MM.1S (cell line): ENCODE results near the gene USP6NL.

Source experiments
- DNase-seq: peaks from one replicate; pipeline ENCODE4 v3.0.0-alpha.2; 2015
- H2AFZ ChIP-seq: fragments of 300-600 bp; sonication (generic); 2 replicates; pipeline ENCODE4 v1.6.0; 2016; ENCODE audit warnings: antibody characterized with exemption, low read length
- H3F3A ChIP-seq: fragments of 300-600 bp; sonication (generic); 2 replicates; pipeline ENCODE4 v1.6.1; 2016; ENCODE audit warnings: mild to moderate bottlenecking, antibody characterized with exemption, low read length, moderate library complexity, mixed read lengths; ENCODE audit not compliant: insufficient read depth
- H3K27ac ChIP-seq: fragments of 300-600 bp; sonication (generic); 2 replicates; pipeline ENCODE4 v1.5.1; 2016; ENCODE audit warnings: mild to moderate bottlenecking, low read length
- H3K27me3 ChIP-seq: fragments of 300-600 bp; sonication (generic); replicated peaks from 2 replicates; pipeline ENCODE4 v1.6.0; 2016; ENCODE audit warnings: low read length; ENCODE audit not compliant: insufficient read depth
- H3K36me3 ChIP-seq: fragments of 300-600 bp; sonication (generic); replicated peaks from 2 replicates; pipeline ENCODE4 v1.6.1; 2016; ENCODE audit warnings: mild to moderate bottlenecking, low read length, mixed read lengths; ENCODE audit not compliant: insufficient read depth
- H3K4me1 ChIP-seq: fragments of 300-600 bp; sonication (generic); 2 replicates; pipeline ENCODE4 v1.6.1; 2016; ENCODE audit warnings: low read length, mixed read lengths
- H3K4me2 ChIP-seq: fragments of 300-600 bp; sonication (generic); 2 replicates; pipeline ENCODE4 v1.6.0; 2016; ENCODE audit warnings: low read depth, low read length
- H3K4me3 ChIP-seq: fragments of 300-600 bp; sonication (generic); 2 replicates; pipeline ENCODE4 v1.5.1; 2016; ENCODE audit warnings: low read length, mixed read lengths
- H3K79me2 ChIP-seq: fragments of 300-600 bp; sonication (generic); 2 replicates; pipeline ENCODE4 v1.6.1; 2016; ENCODE audit warnings: mixed run types, low read length, mixed read lengths
- H3K9ac ChIP-seq: fragments of 300-600 bp; sonication (generic); 2 replicates; pipeline ENCODE4 v1.6.1; 2016; ENCODE audit warnings: low read length, mixed read lengths
- H3K9me2 ChIP-seq: fragments of 300-600 bp; sonication (generic); replicated peaks from 2 replicates; pipeline ENCODE4 v1.6.1; 2016; ENCODE audit warnings: mild to moderate bottlenecking, low read length, mixed read lengths; ENCODE audit not compliant: insufficient read depth
- H3K9me3 ChIP-seq: fragments of 300-600 bp; sonication (generic); replicated peaks from 2 replicates; pipeline ENCODE4 v1.6.1; 2016; ENCODE audit warnings: mild to moderate bottlenecking, low read length, mixed read lengths; ENCODE audit not compliant: insufficient read depth
- H4K20me1 ChIP-seq: fragments of 300-600 bp; sonication (generic); 2 replicates; pipeline ENCODE4 v1.6.1; 2016; ENCODE audit warnings: mild to moderate bottlenecking, low read length, moderate library complexity, mixed read lengths; ENCODE audit not compliant: insufficient read depth
- CTCF ChIP-seq: fragments of 300-600 bp; sonication (generic); IDR thresholded peaks from 2 replicates; pipeline ENCODE4 v1.5.1; 2016; ENCODE audit warnings: antibody characterized with exemption, low read length, mixed read lengths
- EZH2 ChIP-seq: fragments of 300-600 bp; sonication (generic); optimal IDR thresholded peaks from 2 replicates; pipeline ENCODE3; 2017; ENCODE audit warnings: low read depth, mild to moderate bottlenecking, antibody characterized with exemption, low read length, mixed read lengths
- EZH2phosphoT487 ChIP-seq: fragments of 300-600 bp; sonication (generic); IDR thresholded peaks from 2 replicates; pipeline ENCODE4 v1.6.1; 2018; ENCODE audit warnings: antibody characterized with exemption, low read length

USP6NL gene

DNA sequence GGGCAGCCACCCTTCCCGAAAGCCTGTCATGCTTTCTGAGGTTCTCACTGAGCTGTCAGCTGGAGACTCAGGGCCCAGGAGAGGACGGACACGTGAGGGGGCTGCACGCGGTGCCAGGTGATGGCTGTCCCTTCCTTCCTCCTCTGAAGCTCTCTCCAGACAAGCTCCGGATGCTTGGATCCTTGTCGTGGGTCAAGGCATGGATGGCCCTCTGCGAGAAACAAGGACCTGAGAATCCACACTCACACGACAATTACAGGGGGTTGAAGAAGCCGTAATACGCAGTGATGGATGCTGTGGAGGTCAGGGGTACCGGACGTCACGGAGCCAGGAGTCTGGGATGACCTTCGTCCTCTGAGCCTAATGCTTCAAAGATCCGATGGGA is 170.3 kb downstream of the USP6NL start:
- Histone ChIP-seq H4K20me1 (no peaks in the 10 kb centered on the region), H2AFZ (no peak overlapping the region), H3F3A (no peaks in the 10 kb centered on the region), H3K4me1 (no peaks in the 10 kb centered on the region), H3K4me2 (no peak overlapping the region), H3K27ac (no peak overlapping the region), H3K9me2 (no peaks in the 10 kb centered on the region), H3K9me3 (no peaks in the 10 kb centered on the region), H3K27me3 (no peaks in the 10 kb centered on the region), H3K9ac (no peak overlapping the region), H3K36me3 (no peaks in the 10 kb centered on the region), H3K79me2 (no peaks in the 10 kb centered on the region), H3K4me3 (no peak overlapping the region)
- TF ChIP-seq EZH2phosphoT487: no peak
- no peak for TF ChIP-seq EZH2
- no peak for TF ChIP-seq CTCF
- no peak for DNase-seq

DNA sequence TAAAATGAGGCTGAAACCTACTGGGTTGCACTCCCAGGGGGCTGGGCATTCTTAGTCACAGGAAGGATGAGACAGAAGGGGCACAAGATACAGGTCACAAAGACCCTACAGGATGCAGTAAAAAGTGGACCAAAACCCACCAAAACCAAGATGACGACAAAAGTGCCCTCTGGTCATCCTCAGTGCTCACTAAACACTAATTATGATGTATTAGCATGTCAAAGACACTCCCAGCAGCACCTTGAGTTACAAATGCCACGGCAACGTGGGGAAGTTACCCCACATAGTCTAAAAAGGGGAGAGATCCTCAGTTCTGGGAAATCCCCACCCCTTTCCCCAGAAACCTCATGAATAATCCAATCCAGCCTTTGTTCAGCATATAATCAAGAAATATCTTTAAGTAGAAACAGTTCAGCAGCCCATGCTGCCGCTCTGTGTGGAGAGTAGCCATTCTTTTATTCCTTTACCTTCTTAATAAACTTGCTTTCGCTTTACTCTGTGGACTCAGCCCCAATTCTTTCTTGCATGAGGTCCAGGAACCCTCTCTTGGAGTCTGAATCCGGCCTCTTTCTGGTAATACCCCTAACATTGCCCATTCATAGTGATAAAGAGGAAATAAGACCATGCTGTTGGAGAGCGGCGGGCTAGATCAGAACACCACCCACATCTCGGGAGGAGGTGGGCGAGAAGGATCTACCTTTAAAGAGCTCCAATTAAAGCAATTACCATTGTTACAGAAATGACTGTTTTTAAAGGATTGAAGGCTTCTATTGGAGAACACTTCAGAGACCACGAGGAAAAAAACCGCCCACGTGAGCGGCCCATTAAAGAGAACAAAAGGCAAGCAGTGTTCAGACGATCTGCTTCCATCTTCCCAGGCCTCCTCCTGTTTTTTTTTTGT is 170.9 kb downstream of the USP6NL start:
- H3K4me2 ChIP-seq: no peak overlapping the region
- no peak for TF ChIP-seq EZH2phosphoT487
- H3K4me3 ChIP-seq: no peak overlapping the region
- no peaks in the 10 kb centered on the region for H3F3A ChIP-seq
- no peak overlapping the region for H2AFZ ChIP-seq
- no peaks in the 10 kb centered on the region for H3K4me1 ChIP-seq
- H3K9me2 ChIP-seq: no peaks in the 10 kb centered on the region
- no peak for DNase-seq
- H3K9ac ChIP-seq: no peak overlapping the region
- H3K36me3 ChIP-seq: no peaks in the 10 kb centered on the region
- H3K27ac ChIP-seq: no peak overlapping the region
- H3K79me2 ChIP-seq: no peaks in the 10 kb centered on the region
- no peaks in the 10 kb centered on the region for H4K20me1 ChIP-seq
- H3K9me3 ChIP-seq: no peaks in the 10 kb centered on the region
- H3K27me3 ChIP-seq: no peaks in the 10 kb centered on the region

DNA sequence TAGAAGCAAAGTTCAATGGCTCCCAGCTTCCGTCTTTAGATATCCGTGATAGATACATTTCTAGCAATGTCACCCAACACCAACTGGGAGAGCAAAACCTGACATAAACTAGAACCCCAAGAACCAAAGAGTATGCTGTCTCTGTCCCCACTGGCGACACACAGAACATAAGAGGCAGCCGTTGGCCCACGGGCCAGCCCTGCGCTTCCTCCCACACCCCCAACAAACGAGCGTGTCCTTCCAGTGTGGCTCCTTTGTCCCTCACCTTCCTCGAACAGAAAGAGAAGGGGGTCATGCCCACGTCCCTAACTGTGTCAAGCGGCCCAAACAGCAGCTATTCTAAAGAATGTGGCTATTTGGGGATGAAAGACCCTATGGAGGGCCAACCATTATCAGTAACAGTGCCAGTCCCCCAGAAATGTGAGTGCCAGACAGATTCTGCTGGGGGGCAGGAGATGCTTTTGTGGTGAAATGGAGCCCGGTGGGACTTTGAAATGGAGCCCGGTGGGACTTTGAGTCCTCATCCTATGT is 171.9 kb downstream of the USP6NL start:
- Histone ChIP-seq H3K79me2 (no peaks in the 10 kb centered on the region), H3K9ac (no peak overlapping the region), H3K4me2 (no peak overlapping the region), H3K27me3 (no peaks in the 10 kb centered on the region), H3K27ac (no peak overlapping the region), H3K4me1 (no peaks in the 10 kb centered on the region), H3K4me3 (no peak overlapping the region), H2AFZ (no peak overlapping the region), H3K9me2 (no peaks in the 10 kb centered on the region), H3F3A (no peaks in the 10 kb centered on the region), H3K9me3 (no peaks in the 10 kb centered on the region), H4K20me1 (no peaks in the 10 kb centered on the region), H3K36me3 (no peaks in the 10 kb centered on the region)
- DNase-seq: no peak
- TF ChIP-seq CTCF (no peak), EZH2phosphoT487 (no peak), EZH2 (no peak)
